NCI-H748 (cell line): ENCODE results near the gene CACNA1S.
A peak's percentile ranks its signal among the peaks of the same experiment; 100 is the strongest.

Experiments
- DNase-seq: peaks from one replicate; lab custom pipeline; 2025; ENCODE audit not compliant: unreplicated experiment; lab: John Stamatoyannopoulos, UW

The CACNA1S gene

DNA sequence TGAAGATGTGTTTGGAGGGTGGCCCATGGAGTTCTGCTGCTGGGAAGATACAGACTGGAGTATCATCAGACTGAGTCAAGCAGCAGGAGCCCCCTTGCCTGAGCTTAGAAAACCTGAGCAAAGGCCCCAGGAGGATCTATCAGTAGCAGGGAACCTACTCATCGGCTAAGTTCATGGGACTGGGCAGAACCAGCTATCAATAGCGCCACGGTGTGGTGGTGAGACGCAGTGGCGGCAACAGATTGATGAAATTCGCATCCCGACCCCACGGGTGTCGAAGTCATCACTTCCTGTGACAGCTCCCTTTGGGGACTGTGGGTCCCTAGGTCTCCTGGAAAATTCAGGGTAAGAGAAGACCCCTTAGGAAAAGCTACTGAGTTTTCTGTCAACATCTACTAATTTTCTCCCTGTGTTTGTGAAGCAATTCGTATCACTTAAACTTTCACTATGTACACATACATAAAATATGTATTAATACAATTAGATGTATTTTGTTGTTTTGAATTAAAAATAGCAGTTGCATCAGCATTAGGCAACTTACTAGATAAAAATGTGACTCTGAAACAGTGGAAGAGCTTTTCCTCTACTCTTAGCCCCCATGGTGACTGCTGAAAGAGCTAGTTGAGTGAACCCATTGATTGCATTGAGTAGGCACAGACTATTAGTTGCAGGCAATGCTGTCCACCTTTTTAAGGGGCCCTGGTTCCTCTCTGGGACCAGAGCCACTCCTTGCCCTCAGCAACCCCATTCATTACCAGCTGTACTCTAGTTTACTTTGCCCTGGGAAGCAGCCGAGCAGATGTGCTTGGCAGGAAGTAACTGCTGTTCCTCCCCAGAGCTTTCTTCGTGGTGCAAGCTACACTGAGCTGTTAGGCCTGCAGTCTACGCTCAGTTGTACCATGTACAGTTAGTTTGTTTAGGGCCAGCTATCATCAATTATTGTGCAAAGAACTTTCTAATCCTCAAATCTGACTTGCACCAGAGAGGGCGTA, 7.3 kb upstream of the CACNA1S start:
- DNase-seq: peak; percentile 43

- no peak for DNase-seq
Observed at GRCh38 chr1:201116091-201116490, 3.9 kb upstream of the CACNA1S start.

- DNase-seq: no peak
Observed at GRCh38 chr1:201115390-201115937, 3.2 kb upstream of the CACNA1S start.

DNA sequence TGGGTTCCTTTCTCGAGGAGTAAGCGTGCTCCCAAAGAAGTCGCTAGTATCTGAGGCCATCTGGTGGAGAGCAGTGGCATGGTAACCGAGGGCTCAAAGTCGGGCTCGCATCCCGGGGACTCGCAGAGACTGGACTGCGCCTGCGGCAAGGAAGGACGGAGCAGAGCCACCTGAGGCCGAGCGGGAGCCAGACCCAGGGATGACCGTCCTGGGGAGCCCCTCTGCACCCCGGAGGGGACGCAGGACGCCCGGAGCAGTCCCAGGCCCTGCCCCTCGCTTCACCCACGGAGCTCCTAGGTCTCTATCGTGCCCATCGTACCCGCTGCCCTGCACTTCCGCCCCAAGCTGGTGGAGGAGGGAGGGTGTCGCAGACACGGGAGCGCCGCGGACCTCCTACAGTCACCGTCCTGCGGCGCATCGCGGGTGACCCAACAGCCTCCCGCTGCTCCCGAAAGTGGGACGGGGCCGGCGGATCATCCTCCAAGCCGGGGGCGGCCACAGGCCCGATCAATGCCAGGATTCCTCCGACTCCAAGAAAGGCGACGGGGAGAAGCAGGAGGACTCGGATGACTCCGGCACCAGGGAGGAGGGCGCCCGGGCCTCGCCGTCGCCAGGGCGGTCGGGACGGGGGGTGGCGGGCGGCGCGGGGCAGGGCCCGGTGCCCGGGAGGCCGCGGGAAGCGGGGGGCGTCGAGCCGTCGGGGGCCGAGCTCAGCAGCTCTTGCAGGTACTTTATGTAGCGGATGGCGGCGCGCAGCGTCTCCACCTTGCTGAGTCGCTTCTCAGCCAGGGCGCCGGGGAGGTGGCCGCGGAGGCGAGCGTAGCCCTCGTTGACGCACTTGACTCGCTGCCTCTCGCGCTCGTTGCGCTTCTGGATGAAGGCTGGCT, 2.3 kb upstream of the CACNA1S start:
- peak; percentile 90 for DNase-seq

- no peak for DNase-seq
Observed at GRCh38 chr1:201113451-201114244, 1.4 kb upstream of the CACNA1S start.

DNA sequence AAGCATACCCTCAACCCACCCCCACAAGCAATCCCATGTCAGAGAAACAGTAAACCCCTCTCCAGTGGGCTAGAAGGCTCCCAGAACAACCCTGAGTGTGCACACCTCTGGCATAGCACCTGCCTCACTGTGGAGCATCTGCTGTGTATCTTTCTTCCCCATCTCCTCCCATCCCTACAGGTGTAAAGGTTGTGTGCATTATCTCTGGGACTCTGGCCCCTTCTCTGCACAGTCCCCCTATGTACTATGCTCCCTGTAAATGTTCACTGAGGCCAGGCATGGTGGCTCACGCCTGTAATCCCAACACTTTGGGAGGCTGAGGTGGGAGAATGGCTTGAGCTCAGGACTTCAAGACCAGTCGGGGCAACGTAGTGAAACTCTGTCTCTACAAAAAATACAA, 700 bp upstream of the CACNA1S start:
- no peak for DNase-seq

- DNase-seq: no peak
Observed at GRCh38 chr1:201111672-201112071, 554 bp downstream of the CACNA1S start.

- DNase-seq: no peak
Observed at GRCh38 chr1:201111156-201111555, 1.1 kb downstream of the CACNA1S start.

- DNase-seq: no peak
Observed at GRCh38 chr1:201110616-201111015, 1.6 kb downstream of the CACNA1S start.

DNA sequence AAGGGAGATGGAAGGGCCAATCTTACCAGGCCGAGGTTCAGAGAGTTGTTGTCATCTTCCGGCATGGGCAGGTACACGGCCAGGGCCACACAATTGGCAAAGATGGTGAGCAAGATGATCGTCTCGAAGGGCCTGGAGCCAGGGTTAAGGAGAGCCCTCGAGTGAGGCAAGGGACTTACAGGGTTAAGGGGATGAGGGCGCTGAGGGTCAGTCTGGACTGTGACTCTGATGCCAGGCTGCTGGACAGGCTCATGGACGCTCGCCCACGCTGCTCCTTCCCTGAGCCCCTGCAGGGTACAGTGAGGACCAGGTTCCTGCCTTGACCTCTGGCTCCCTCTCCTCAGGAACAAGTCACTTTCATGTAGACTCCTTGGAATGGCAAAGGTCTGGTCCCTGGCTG, 2.1 kb downstream of the CACNA1S start:
- no peak for DNase-seq

DNA sequence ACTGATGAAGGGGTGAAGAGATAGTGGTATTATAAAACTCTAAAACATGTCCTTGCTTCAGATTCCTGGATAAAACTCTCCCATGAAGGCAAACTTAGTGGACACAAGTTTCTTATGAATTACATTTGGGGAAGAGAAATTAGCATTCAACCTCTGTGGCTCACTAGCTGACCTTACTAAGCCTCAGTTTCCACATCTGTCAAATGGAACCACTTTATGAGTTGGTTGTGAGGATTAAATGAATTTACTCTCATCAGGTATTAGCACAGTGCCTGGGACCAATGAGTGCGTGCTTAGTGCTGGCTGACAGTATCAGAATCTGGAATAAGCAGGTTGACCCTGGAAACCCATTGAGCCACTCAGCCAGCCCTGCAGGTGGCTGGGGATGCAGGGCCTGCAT, 2.6 kb downstream of the CACNA1S start:
- no peak for DNase-seq

DNA sequence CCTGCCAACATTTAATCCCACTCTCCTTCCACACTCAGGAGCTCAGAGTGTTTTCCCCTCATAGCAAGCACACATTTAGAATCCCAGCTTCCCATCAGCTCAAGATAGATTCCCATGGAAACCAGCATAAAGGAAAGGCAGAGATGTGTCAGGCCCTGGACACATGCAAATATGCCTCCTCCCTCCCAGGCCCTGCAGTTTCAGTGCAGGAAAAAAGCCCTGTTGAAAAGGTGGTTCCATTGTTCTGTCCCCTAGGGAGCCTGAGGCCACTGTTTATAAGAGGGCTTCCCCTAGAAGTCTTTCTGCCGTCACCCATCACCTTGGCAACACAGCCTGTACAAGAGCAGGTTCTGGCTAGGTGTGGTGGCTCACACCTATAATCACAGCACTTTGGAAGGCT, 3.6 kb downstream of the CACNA1S start:
- peak; percentile 88 for DNase-seq

GRCh38 chr1:201105688-201106087, 6.5 kb downstream of the CACNA1S start:
- no peak for DNase-seq

DNA sequence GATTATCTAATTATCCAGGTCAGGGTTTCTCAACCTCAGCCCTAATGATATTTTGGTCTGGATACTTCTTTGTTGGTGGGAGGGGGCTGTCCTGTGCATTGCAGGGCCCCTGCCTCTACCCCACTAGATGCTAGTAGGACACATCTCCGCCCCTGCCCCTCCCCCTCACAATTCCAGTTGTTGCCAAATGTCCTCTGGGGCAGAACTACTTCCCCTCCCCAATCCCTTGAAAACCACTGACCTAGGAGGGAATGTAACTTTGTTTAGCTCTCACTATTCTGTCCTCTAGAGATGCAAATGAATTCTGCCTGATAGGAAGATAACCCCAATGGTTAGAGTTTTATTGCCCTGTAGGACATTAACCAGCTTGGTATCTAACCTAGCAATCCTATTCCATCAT, 8.1 kb downstream of the CACNA1S start:
- no peak for DNase-seq

- DNase-seq: no peak
Observed at GRCh38 chr1:201103666-201104065, 8.6 kb downstream of the CACNA1S start.

GRCh38 chr1:201100169-201100930, 11.9 kb downstream of the CACNA1S start:
- DNase-seq: no peak

GRCh38 chr1:201098992-201099677, 13.1 kb downstream of the CACNA1S start:
- DNase-seq: no peak

GRCh38 chr1:201096977-201097856, 15.0 kb downstream of the CACNA1S start:
- no peak for DNase-seq
